Hematopoietic multipotent progenitor cell (in vitro differentiated cells): ENCODE data around the gene PCARE. TPM values are rescaled to one million over a fixed set of nuclear protein-coding genes. Genes with fewer than 3 reads are reported as not detected.
"Not testable (repeated sequence)": the region's sequence is repeated elsewhere in the genome, so short reads cannot be mapped to it uniquely, and the experiment has no call there.

Source experiments
- DNase-seq, 3 donors: peaks; one replicate each; pipeline ENCODE4 v3.0.0-alpha.2; 2011 to 2015; ENCODE audit warnings: low read depth in 2 of 3, low spot score in 2 of 3
- total RNA-seq: library from RNA; depleted of rRNA; stranded (reverse); fragments of >200 nt; gene quantifications from one replicate; pipeline ENCODE4 v1.2.3, GENCODE V29; 2012

The PCARE gene
- total RNA-seq, 1 donor = under 0.01 TPM

- DNase-seq = no peak
Observed at GRCh38 chr2:29100564-29100963, 26.2 kb upstream of the PCARE start.

- no peak for DNase-seq
Observed at GRCh38 chr2:29097569-29097968, 23.2 kb upstream of the PCARE start.

GRCh38 chr2:29096969-29097368, 22.6 kb upstream of the PCARE start:
- no peak for DNase-seq

- DNase-seq = not testable (repeated sequence)
Observed at GRCh38 chr2:29090311-29090710, 16.0 kb upstream of the PCARE start.

- no peak for DNase-seq
Observed at GRCh38 chr2:29084554-29084953, 10.2 kb upstream of the PCARE start.

GRCh38 chr2:29082804-29083495, 8.6 kb upstream of the PCARE start:
- no peak for DNase-seq

GRCh38 chr2:29080886-29081743, 6.8 kb upstream of the PCARE start:
- no peak for DNase-seq

GRCh38 chr2:29079887-29080286, 5.6 kb upstream of the PCARE start:
- DNase-seq = no peak

- DNase-seq = no peak
Observed at GRCh38 chr2:29075894-29076705, 1.8 kb upstream of the PCARE start.

GRCh38 chr2:29073933-29074332, 390 bp downstream of the PCARE start:
- no peak for DNase-seq

GRCh38 chr2:29072971-29073725, 1.2 kb downstream of the PCARE start:
- no peak for DNase-seq

GRCh38 chr2:29072251-29072650, 2.1 kb downstream of the PCARE start:
- no peak for DNase-seq

GRCh38 chr2:29071032-29071975, 3.0 kb downstream of the PCARE start:
- DNase-seq = no peak

- no peak for DNase-seq
Observed at GRCh38 chr2:29070526-29070925, 3.8 kb downstream of the PCARE start.

- DNase-seq = no peak
Observed at GRCh38 chr2:29068513-29068912, 5.8 kb downstream of the PCARE start.

- no peak for DNase-seq
Observed at GRCh38 chr2:29066997-29067605, 7.2 kb downstream of the PCARE start.

GRCh38 chr2:29066271-29066860, 8.0 kb downstream of the PCARE start:
- no peak for DNase-seq

- no peak for DNase-seq
Observed at GRCh38 chr2:29065068-29065811, 9.1 kb downstream of the PCARE start.
